SH-SY5Y (cell line): ENCODE measurements around the gene VTA1.

ENCODE experiments used
- GATA2 ChIP-seq: IDR thresholded peaks from 2 replicates; pipeline ENCODE4 v1.6.1; 2011; ENCODE audit warnings: mild to moderate bottlenecking, low read depth, low read length
- GATA3 ChIP-seq: IDR thresholded peaks from 2 replicates; pipeline ENCODE4 v1.6.1; 2011; ENCODE audit warnings: low read depth, mild to moderate bottlenecking, low read length, moderate library complexity

VTA1 gene

GRCh38 chr6:142235791-142236190, 88.7 kb downstream of the VTA1 start:
- TF ChIP-seq GATA2 (no peak), GATA3 (no peak)

GRCh38 chr6:142236691-142237090, 89.6 kb downstream of the VTA1 start:
- TF ChIP-seq GATA3 (no peak), GATA2 (no peak)

GRCh38 chr6:142238881-142239280, 91.8 kb downstream of the VTA1 start:
- TF ChIP-seq GATA2 (no peak), GATA3 (no peak)

- TF ChIP-seq GATA3 (no peak), GATA2 (no peak)
Measured at GRCh38 chr6:142240179-142240578, 93.1 kb downstream of the VTA1 start.

GRCh38 chr6:142241061-142241460, 94.0 kb downstream of the VTA1 start:
- TF ChIP-seq GATA3: no peak
- TF ChIP-seq GATA2: no peak

GRCh38 chr6:142242269-142242668, 95.2 kb downstream of the VTA1 start:
- no peak for TF ChIP-seq GATA3
- TF ChIP-seq GATA2: no peak

GRCh38 chr6:142246960-142247359, 99.9 kb downstream of the VTA1 start:
- TF ChIP-seq GATA3 (no peak), GATA2 (no peak)

- TF ChIP-seq GATA3 (no peak), GATA2 (no peak)
Measured at GRCh38 chr6:142249266-142249665, 102.2 kb downstream of the VTA1 start.

- TF ChIP-seq GATA2 (no peak), GATA3 (no peak)
Measured at GRCh38 chr6:142251930-142252445, 104.9 kb downstream of the VTA1 start.

GRCh38 chr6:142254513-142254912, 107.5 kb downstream of the VTA1 start:
- TF ChIP-seq GATA3: no peak
- TF ChIP-seq GATA2: no peak

GRCh38 chr6:142255785-142256184, 108.7 kb downstream of the VTA1 start:
- TF ChIP-seq GATA3 (no peak), GATA2 (no peak)

- TF ChIP-seq GATA3: no peak
- TF ChIP-seq GATA2: no peak
Measured at GRCh38 chr6:142258305-142258704, 111.2 kb downstream of the VTA1 start.

GRCh38 chr6:142258757-142259156, 111.7 kb downstream of the VTA1 start:
- TF ChIP-seq GATA3: no peak
- TF ChIP-seq GATA2: no peak

GRCh38 chr6:142260748-142261147, 113.7 kb downstream of the VTA1 start:
- TF ChIP-seq GATA3: no peak
- TF ChIP-seq GATA2: no peak

- TF ChIP-seq GATA3 (no peak), GATA2 (no peak)
Measured at GRCh38 chr6:142262231-142262630, 115.2 kb downstream of the VTA1 start.

- TF ChIP-seq GATA3 (no peak), GATA2 (no peak)
Measured at GRCh38 chr6:142265476-142265875, 118.4 kb downstream of the VTA1 start.

- TF ChIP-seq GATA2 (no peak), GATA3 (no peak)
Measured at GRCh38 chr6:142266060-142266459, 119.0 kb downstream of the VTA1 start.
